CD1c-positive myeloid dendritic cell (primary cell): Measurements from ENCODE around the gene MLF2.

Experiments used
- DNase-seq: peaks from one replicate; pipeline ENCODE4 v3.0.0-alpha.2; 2016; ENCODE audit errors: extremely low spot score

The MLF2 gene, protein sequence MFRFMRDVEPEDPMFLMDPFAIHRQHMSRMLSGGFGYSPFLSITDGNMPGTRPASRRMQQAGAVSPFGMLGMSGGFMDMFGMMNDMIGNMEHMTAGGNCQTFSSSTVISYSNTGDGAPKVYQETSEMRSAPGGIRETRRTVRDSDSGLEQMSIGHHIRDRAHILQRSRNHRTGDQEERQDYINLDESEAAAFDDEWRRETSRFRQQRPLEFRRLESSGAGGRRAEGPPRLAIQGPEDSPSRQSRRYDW

DNA sequence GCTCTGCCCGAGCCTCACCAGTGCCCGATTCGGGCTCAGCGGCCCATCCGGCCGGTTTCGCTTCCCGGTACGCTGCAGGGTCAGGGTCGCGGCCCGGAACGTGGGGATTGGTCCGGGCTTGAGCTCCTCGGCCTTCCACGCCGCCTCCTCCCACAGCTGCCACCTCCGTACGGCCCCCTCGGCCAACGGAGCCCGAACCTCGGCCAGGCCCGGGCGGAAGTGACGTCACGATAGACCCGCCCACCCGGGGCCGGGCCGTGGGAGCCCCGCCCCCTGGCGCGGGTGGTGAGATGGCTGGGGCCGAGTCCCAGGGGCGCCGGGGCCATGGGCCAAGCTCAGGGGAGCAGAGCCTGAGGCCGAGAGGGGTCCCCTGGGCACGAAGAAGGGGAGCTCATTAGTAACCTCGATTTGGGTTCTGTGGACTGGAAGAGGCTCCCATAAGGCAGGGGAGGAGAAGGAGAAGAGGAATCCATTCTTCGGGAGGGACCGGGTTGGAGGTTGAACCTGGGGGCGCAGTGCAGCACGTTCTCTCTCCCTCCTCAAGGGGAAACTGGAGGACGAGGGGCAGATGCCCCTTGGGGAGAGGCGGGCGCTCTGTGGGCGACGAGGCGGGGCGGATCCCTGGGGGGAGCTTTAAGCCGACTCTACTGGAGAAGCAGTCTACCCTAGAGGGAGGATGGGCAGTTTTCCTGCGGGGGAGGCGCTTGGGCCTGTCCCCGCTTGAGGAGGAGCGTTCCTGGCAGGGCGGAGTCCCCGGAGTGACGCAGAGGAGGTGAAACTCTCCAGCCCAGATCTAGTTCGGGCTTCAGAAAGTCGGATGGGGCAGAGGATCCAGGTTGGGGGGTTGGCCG is at the start of gene MLF2:
TSS of gene MLF2 (minus strand) at position 221 of the 851 bp plus-strand sequence. CDS start 807 bp downstream, outside the sequence.
- DNase-seq, result peak; percentile 98

DNA sequence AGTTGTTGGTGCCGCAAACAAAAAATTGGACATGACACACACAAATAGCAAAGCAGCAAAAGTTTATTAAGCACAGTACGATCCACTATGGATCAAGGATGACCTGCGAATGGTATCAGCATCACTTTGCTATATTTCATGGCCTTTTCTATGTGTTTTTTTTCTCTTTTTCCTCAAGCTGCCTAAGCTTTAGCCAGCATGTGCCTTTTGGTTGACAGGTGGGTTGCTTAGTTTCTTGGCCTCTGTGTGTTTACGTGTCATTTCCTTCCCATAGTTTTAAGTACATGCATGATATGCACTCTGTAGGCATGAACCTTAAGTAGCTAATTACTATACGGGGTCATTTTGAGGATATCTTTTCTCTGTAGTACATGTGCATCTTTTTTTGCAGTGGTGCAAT is 46.2 kb upstream of the MLF2 start:
- no peak for DNase-seq

DNA sequence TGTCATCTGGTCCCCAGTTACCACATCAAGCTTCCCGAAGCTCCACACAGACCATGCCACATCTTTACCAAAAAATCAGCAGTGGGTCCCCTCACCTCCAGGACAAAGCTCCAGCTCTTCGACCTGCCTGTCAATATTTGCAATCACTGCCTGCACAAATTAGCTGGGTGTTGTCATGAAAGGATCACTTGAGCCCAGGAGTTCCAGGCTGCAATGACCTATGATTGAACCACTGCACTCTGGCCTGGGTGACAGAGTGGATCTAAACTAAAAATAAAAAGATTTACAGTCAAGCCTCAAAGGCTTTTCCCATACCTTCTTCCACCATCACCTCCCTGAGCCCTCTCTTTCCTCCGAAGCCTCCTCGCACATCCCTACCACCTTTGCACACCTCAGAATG is 43.6 kb upstream of the MLF2 start:
- no peak for DNase-seq

DNA sequence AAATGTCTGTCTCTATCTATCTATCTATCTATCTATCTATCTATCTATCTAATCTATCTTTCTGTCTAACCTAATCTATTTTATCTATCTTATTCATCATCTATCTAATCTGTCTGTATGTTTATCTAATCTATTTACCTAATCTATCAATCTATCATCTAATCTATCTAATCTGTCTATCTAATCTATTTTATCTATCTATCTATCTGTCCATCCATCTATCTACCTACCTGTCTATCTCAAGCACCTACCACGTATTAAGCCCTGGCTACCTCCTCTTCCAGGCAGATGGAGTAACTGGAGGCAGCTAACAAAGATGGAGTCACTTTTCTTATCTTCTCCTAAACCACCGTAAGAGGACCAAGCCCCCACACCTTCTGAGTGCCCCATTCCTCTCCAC is 42.1 kb upstream of the MLF2 start:
- no peak for DNase-seq

DNA sequence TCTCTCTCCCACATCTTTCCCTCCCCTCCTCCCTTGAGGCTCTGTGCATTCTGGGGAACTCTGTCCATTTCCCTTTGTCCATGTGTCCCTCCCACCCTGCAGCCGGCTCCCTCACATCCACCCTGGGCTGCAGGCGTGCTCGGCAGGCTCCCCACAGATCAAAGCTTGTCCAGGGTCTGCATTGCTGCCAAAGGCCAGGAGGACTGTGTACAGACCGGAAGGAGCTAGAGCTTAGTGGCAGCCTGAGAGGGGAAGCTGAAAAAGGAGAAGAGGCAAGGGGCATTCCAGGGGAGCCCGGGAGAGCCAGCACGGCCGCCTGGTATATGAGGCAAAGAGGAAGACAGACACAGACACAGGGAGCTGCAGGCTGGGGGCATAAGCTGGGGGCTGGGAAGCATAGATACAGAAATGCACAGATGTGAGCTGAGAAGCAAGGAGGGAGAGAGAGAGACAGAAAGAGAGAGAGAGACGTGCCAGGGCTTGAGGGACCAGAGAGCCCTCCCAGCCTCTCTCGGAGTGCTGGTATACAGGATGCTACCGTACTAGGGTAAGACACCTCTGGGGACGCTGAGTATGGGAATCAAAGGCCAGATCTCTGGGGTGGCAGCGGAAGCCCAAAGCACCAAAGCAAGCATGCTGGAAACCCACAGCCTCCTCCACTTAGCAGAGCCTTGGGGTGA is 39.7 kb upstream of the MLF2 start:
- DNase-seq, result peak; percentile 82

DNA sequence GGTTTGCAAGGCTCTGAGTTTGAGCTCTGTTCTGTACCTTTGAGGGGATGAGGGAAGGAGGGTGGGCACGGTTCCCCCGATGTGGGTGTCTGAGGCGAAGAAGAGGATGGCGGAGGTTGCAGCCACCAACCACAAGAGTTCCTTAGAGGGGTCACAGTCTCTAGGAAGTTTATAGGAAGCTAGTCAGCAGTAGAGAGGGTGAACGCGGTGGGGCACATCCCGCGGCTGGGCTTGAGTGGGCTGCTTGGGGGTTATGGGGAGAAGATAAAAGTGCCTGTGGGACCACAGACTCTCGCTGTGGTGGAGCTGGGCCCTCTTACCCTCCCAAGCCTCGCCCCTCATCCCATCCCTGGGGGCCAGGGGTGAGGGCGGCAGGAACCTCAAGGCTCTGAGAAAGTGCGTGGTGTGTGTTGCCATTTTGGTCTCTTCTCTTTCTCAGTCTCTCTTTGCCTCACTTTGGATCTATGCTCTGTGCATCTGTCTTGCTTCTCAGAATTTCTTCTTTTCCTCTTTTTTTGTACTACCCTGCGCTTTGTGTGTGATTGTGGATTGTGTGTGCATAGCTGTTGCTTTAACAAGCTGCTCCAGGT is 39.1 kb upstream of the MLF2 start:
- peak; percentile 25 for DNase-seq

DNA sequence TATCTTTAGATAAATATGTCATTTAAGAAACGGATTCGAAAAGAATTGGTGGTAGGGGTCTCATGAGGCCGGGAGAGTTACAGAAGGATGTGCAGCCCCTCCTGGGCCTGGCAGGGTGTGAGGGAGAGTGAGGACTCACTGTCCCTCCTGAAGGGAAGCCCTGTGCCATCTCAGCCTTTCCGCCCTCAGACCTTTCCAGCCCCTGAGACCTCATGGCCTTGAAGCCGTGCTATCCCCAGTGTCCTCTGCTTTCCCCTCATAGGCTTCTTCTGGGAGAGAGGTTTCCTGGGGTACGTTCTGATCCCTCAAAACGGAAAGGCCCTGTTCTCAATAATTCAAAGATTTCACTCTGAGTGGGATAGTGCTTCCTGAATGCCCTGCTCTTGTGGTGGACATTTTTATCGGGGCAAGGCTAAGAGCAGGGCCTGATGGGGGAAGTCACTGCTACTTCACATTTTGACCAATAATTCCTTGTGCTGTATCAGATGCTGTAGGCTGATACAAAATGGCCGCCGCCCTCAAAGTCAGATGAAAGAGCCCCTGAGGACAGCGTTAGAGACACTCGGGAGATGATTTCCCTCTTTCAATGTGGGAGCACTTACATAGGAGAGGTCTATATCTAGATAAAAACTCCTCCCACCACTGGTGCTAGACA is 37.7 kb upstream of the MLF2 start:
- peak; percentile 50 for DNase-seq

DNA sequence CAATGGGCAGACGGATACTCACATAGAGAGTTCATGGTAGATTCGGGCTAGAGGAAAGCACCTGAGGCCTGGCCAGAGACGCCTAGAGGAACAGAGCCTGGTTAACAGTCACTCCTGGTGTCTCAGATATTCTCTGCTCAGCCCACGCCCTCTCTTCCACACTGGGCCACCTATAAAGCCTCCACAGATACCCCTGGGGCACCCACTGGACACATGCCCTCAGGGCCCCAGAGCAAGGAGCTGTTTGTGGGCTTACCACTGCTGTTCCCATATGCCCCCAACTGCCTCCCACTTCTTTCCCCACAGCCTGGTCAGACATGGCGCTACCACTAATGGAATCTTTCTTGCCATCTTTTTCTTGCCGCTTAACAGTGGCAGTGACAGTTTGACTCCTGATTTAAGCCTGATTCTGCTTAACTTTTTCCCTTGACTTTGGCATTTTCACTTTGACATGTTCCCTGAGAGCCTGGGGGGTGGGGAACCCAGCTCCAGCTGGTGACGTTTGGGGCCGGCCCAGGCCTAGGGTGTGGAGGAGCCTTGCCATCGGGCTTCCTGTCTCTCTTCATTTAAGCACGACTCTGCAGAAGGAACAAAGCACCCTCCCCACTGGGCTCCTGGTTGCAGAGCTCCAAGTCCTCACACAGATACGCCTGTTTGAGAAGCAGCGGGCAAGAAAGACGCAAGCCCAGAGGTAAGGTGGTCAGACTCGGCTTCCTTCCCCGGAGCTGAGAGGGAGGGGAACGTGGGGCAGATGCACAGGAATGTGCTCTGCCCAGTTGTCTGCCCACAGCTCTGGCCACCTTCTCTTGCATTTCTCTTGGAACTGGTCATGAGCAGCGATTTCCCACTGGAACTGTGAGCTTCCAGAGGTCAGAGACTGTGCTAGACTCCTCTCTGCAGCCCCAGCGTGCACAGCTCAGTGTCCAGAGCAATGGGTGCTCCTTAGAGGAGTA is 36.3 kb upstream of the MLF2 start, which contains the start of gene CD4:
TSS of gene CD4 (plus strand) at position 557 of the 953 bp plus-strand sequence. CDS start 10,611 bp downstream, outside the sequence.
- DNase-seq, result peak; percentile 77

DNA sequence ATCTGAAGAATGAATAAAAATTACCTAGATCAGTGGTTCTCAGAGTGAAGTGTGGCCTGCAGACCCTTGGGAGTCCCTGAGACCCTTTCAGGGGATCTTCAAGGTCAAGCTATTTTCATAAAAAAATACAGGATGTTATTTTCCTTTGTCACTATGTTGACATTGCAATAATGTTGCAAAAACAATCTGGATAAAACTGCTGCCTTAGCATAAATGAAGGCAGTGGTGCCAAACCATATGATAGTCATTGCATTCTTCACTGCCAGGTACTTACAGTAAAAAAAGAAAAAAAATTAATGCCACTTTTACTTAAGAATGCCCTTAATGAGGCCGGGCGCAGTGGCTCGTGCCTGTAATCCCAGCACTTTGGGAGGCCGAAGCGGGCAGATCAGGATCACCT is 34.4 kb upstream of the MLF2 start:
- DNase-seq, result no peak

DNA sequence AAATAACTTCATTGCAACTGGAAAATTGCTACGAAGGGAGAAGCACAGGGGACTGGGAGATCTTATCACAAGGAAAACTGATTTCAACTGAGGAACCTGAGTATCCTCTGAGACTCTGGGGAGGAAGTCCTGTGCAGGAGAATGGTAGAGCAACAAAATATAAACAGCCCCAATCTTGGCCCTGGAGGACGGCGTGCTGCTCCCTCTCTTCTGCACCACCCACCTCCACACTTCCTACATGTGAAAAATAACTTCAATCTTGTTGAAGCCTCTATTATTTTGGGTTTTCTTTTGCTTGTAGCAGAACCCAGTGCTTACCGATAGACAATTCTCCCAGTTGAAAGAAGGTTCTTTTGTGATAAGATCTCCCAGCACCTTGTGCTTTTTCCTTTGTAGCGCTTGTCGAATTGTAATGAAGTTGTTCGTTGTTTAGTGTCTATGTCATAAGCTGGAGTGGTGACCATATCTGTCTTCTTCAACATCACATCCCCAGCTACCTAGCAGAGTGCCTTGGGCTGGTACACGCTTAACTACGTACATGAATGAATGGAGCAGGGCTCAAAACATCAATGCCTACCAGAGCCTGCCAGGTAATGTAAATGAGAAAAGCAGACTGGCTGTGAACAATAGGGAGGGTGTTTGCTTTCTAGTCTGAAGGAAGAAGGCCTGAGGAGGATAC is 33.6 kb upstream of the MLF2 start:
- no peak for DNase-seq

DNA sequence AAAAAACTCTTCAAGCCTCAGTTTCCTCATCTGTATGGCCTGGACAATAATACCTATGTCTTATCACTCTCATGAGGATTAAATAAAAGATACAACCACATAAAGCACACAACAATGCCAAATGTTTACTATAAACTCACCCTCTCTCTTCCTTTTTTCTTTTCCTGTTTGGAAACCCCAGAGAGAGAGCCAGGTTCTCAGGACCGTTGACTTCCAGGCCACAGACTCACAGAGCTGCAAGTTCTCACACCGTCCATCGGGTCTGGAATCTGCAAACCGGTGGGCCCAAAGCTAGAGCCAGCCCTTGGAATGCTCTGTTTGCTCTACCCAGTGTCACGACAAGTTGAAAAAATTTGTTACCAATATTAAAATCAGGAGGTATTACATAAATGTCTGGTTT is 31.8 kb upstream of the MLF2 start:
- peak; percentile 48 for DNase-seq

DNA sequence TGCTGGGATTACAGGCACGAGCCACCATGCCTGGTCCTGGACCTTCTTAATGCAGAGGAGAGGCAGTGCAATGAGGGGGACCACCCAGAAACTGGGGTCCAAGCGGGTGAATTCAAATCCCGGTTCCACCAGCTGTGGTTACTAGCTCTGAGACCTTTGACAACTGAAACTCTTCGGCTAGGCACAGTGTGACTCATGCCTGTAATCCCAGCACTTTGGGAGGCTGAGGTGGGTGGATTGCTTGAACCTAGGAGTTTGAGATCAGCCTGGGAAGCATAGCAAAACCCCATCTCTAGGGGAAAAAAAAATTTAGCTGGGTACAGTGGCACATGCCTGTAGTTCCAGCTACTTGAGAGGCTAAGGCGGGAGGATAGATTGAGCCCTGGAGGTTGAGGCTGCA is 31.4 kb upstream of the MLF2 start:
- no peak for DNase-seq

DNA sequence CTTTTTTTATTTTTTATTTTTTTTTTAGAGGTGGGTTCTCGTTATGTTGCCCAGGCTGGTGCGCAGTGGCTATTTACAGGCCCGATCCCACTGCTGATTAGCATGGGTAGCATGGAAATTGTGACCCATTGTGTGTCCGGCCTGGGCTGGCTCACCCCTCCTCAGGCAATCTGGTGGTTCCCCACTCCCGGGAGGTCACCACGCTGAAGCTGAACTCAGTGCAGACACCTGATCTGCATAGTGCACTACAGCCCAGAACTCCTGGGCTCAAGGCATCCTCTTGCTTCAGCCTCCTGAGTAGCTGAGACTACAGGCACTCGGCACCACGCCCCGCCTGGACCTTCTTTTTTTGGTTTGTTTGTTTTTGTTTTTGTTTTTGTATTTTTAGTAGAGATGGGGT is 30.9 kb upstream of the MLF2 start:
- DNase-seq, result no peak

DNA sequence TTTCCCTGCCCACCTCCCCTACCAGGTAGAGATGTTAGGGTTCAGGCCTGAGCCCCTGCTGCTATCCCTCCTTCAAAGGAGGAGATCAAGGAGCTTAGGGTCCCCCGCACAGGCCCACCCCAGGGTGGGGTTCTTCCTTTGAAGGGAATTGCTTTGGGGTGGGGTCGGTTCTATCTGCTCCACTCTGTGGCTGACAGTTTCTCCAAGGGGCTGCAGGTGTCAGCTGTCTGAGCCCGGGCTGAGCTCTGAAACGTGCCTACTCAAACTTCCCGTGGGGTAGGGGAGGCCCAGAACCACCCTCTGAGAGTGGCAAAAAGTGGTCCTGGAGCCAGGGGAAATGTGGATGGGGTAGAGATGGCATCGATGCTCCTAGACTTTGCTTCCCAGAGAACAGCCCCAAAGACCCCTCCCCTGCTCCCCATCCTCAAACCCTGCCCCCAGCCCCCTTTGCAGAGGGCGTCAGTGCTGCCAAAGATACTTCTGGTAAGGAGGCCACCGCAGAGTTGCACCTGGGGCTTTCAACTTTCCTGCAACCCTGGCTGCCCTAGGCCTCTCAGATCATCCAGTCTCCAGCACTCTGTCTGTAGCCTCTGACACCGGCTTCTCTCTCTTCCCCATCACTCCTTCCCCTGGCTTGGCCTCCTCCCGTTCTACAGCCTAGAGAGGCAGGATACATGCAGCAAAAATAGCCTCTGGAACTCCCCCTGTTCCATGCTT is 30.1 kb upstream of the MLF2 start:
- DNase-seq, result no peak

DNA sequence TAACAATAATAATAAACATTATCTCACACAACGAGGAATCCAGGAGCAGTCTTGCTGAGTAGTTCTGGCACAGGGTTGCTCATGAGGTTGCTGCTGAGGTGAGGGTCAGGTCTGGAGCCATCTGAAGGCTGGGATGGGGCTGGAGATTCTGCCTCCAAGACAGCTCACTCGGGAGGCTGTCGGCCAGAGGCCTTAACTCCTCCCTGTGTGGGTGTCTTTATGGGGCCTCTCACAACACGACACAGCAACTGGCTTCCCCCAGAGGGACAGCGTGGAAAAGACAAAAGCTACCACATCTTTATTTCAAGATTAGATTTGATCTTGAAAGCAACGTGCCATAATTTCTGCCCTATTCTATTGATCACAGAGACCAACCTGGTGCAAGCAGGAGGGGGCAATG is 29.2 kb upstream of the MLF2 start:
- DNase-seq, result no peak

DNA sequence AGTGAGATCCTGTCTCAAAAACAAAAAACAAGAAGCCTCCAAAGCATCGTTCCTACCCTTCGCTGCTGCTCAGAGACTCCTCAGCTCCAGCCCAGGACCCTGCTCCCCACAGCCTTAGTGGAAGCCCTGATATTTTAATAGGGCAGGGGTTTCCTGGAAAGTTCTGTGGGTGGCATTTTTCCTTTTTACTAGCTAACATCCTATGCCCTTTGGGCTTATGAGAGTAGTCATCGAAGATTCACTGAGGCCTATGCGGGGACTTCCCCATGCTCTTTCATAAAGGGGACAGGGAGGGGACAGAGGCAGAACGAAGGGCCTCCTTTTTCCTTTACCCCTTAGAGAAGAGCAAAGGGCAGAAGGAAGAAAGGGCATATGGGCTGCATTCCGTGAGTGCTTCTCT is 27.6 kb upstream of the MLF2 start:
- DNase-seq, result no peak

DNA sequence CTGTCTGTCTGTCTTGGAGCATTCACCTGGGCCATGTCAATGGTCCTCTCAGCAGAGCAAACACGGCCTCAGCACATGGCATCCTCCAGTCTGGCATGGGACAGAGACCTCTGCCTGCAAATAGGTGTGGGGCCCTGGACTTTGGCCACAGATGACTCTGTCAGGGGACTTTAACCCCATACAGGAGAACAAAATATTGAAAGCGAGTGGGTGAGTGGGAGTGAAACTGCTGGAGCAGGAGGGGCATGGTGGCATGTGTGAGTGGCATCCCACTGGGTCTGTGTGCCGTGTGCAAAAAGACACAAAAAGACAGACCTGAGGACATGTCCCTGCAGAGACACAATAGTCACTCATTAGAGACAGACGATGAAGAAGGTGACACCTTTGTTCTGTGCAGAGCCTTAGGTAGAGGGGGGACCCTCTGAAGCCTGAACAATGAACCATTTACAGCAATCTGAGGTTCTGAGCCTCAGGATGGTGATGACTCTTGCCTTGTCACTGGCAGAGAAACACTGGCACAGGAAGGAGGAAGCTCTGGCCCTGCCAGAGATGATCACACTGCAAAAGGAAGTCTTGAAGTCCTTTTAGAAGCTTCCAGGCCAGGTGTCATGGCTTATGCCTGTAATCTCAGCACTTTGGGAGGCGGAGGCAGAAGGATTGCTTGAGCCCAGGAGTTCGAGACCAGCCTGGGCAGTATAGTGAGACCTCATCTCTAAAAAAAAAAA is 26.9 kb upstream of the MLF2 start:
- no peak for DNase-seq
